ENCODE data around the gene ANKRD35. TPM values are rescaled to one million over a fixed set of nuclear protein-coding genes. Genes with fewer than 3 reads are reported as not detected.

ANKRD35 gene
- total RNA-seq, 1 donor from 2014 or later: not detected

- H3K9me3 Mint-ChIP-seq: no peaks in the 10 kb centered on the region
- no peaks in the 10 kb centered on the region for H3K36me3 Mint-ChIP-seq (ENCODE audit: low read depth)
- DNase-seq (no peak), ATAC-seq (ENCODE audit: low read depth) (no peak)
- H3K4me3 Mint-ChIP-seq: no peak overlapping the region
- intact Hi-C loops (cut with micrococcal nuclease): no loop called here
- CTCF ChIA-PET: interaction anchor here (0.9 to 1.2 kb wide), 2 partner anchors 9 to 21 kb away, joined by 3 read pairs; no protein-coding TSS in a partner anchor
- no peak for TF ChIP-seq CTCF (IDR thresholded peaks at IDR 0.05)
- POLR2A ChIA-PET: interaction anchor here (1.3 kb wide), 1 partner anchor 9 kb away, joined by 5 read pairs; the partner anchor contains the start of gene PIAS3
- peaks cover 18% of the 10 kb centered on the region for H3K27me3 Mint-ChIP-seq
- peaks cover 11% of the 10 kb centered on the region for H3K4me1 Mint-ChIP-seq
- no peak overlapping the region for H3K27ac Mint-ChIP-seq
Measured at GRCh38 chr1:145868232-145868631, 17.4 kb downstream of the ANKRD35 start.

- no peak overlapping the region for H3K27ac Mint-ChIP-seq
- ChIA-PET CTCF (no interaction called here), POLR2A (no interaction called here)
- intact Hi-C loops (cut with micrococcal nuclease): loop anchor here (1.0 kb wide), 1 partner anchor 9 kb away; no protein-coding TSS in a partner anchor
- TF ChIP-seq CTCF (IDR thresholded peaks at IDR 0.05): no peak
- ATAC-seq (ENCODE audit: low read depth) (no peak), DNase-seq (no peak)
- H3K36me3 Mint-ChIP-seq (ENCODE audit: low read depth): peaks cover 6% of the 10 kb centered on the region
- H3K4me1 Mint-ChIP-seq: peaks cover 5% of the 10 kb centered on the region
- H3K4me3 Mint-ChIP-seq: no peak overlapping the region
- H3K9me3 Mint-ChIP-seq: no peaks in the 10 kb centered on the region
- peaks cover 10% of the 10 kb centered on the region for H3K27me3 Mint-ChIP-seq
Measured at GRCh38 chr1:145863282-145864018, 22.2 kb downstream of the ANKRD35 start.

- Mint-ChIP-seq H3K4me1 (peaks cover 14% of the 10 kb centered on the region), H3K27ac (peak overlapping the region; percentile 92), H3K9me3 (no peaks in the 10 kb centered on the region), H3K27me3 (peaks cover 2% of the 10 kb centered on the region), H3K36me3 (ENCODE audit: low read depth) (peaks cover 32% of the 10 kb centered on the region), H3K4me3 (peak overlapping the region; percentile 96)
- peak; percentile 63 for ATAC-seq (ENCODE audit: low read depth)
- ChIA-PET CTCF (interaction anchor here (0.6 to 6.4 kb wide), 8 partner anchors 9 to 154 kb away, joined by 3 to 98 read pairs (median 6); partner anchors contain the start of genes ITGA10, NUDT17 and RBM8A), POLR2A (interaction anchor here (0.5 to 4.3 kb wide), 31 partner anchors 8 to 579 kb away, joined by 3 to 151 read pairs (median 8); partner anchors contain the start of genes ANKRD34A, ANKRD35, LIX1L and NUDT17)
- TF ChIP-seq CTCF (IDR thresholded peaks at IDR 0.05): no peak
- DNase-seq: peak; percentile 81
- intact Hi-C loops (cut with micrococcal nuclease): loop anchor here (1.0 kb wide), 10 partner anchors 14 to 179 kb away; partner anchors contain the start of genes ANKRD35, ITGA10, NUDT17 and PEX11B
Measured at GRCh38 chr1:145859491-145860023, 26.1 kb downstream of the ANKRD35 start.

- Mint-ChIP-seq H3K27me3 (peaks cover 2% of the 10 kb centered on the region), H3K36me3 (ENCODE audit: low read depth) (peaks cover 37% of the 10 kb centered on the region), H3K27ac (peak within 1 kb of the TSS; percentile 92), H3K4me1 (peaks cover 14% of the 10 kb centered on the region), H3K4me3 (peak within 1 kb of the TSS; percentile 96), H3K9me3 (no peaks in the 10 kb centered on the region)
- no peak for TF ChIP-seq CTCF (IDR thresholded peaks at IDR 0.05)
- ChIA-PET POLR2A (interaction anchor here (0.5 to 4.3 kb wide), 34 partner anchors 9 to 578 kb away, joined by 3 to 151 read pairs (median 8); partner anchors contain the start of genes ANKRD34A, ANKRD35, LIX1L and NUDT17), CTCF (interaction anchor here (0.9 to 6.4 kb wide), 8 partner anchors 9 to 120 kb away, joined by 3 to 98 read pairs (median 6); partner anchors contain the start of genes ITGA10, NUDT17, PEX11B and RBM8A)
- ATAC-seq (ENCODE audit: low read depth) (peak; percentile 86), DNase-seq (peak; percentile 91)
- intact Hi-C loops (cut with micrococcal nuclease): loop anchor here (1.0 kb wide), 10 partner anchors 14 to 179 kb away; partner anchors contain the start of genes ANKRD35, ITGA10, NUDT17 and PEX11B
Measured at GRCh38 chr1:145858901-145859490, 26.7 kb downstream of the ANKRD35 start, which contains the start of gene PIAS3. PIAS3 (minus strand) TSS chr1:145859081; CDS start chr1:145858990, 91 bp downstream.
